Liver (tissue), 9 donors: ENCODE measurements around the gene NAT8L. TPM values are rescaled to one million over a fixed set of nuclear protein-coding genes. Genes with fewer than 3 reads are reported as not detected.

Experiments used
- DNase-seq: peaks from one replicate; pipeline ENCODE4 v3.0.0-alpha.2; 2017; ENCODE audit warnings: low spot score
- H3K27ac ChIP-seq, 2 donors: one replicate each; pipeline ENCODE4 v1.7.0; 2013; ENCODE audit warnings: inconsistent platforms in 2 of 2, low read length in 2 of 2, control low read depth in 1 of 2, low read depth in 1 of 2, mild to moderate bottlenecking in 1 of 2
- H3K27me3 ChIP-seq, 4 donors: one replicate each; pipeline versions ENCODE4 v1.6.1 to v1.7.0; 2013; ENCODE audit warnings: low read length in 3 of 4, inconsistent platforms in 1 of 4, mild to moderate bottlenecking in 1 of 4, moderate library complexity in 1 of 4; ENCODE audit not compliant: control insufficient read depth in 4 of 4, insufficient read depth in 4 of 4
- H3K36me3 ChIP-seq, 4 donors: one replicate each; pipeline versions ENCODE4 v1.6.1 to v1.7.0; 2013; ENCODE audit warnings: low read length in 3 of 4, mild to moderate bottlenecking in 3 of 4, low read depth in 1 of 4, moderate library complexity in 1 of 4; ENCODE audit not compliant: control insufficient read depth in 4 of 4, insufficient read depth in 3 of 4
- H3K4me1 ChIP-seq, 4 donors: one replicate each; pipeline versions ENCODE4 v1.6.1 to v1.7.0; 2013; ENCODE audit warnings: low read length in 3 of 4, mild to moderate bottlenecking in 3 of 4, moderate library complexity in 1 of 4; ENCODE audit not compliant: control insufficient read depth in 4 of 4, insufficient read depth in 4 of 4
- H3K4me3 ChIP-seq, 3 donors: one replicate each; pipeline versions ENCODE4 v1.6.1 to v1.7.0; 2013; ENCODE audit warnings: low read length in 3 of 3, control low read depth in 1 of 3, low read depth in 1 of 3, mild to moderate bottlenecking in 1 of 3
- H3K9ac ChIP-seq, 2 donors: one replicate each; pipeline ENCODE4 v1.7.0; 2013; ENCODE audit warnings: low read length in 2 of 2, mild to moderate bottlenecking in 2 of 2, moderate library complexity in 2 of 2, control low read depth in 1 of 2, low read depth in 1 of 2
- H3K9me3 ChIP-seq, 4 donors: one replicate each; pipeline versions ENCODE4 v1.6.1 to v1.7.0; 2013; ENCODE audit warnings: low read length in 3 of 4; ENCODE audit not compliant: control insufficient read depth in 4 of 4
- EGR1 ChIP-seq, 2 donors: IDR thresholded peaks; 2 replicates each; pipeline ENCODE4 v1.6.1; 2016 to 2018; ENCODE audit warnings: antibody characterized with exemption in 2 of 2, low read depth in 2 of 2
- FOXA1 ChIP-seq: IDR thresholded peaks from 2 replicates; pipeline ENCODE4 v1.6.1; 2016; ENCODE audit warnings: antibody characterized with exemption
- FOXA2 ChIP-seq: IDR thresholded peaks from 2 replicates; pipeline ENCODE4 v1.6.1; 2016; ENCODE audit warnings: antibody characterized with exemption
- GABPA ChIP-seq, 2 donors: IDR thresholded peaks in 1 of 2; conservative IDR thresholded peaks in 1 of 2; 2 replicates each; pipeline ENCODE4 v1.6.1; 2016; ENCODE audit warnings: antibody characterized with exemption in 2 of 2, mild to moderate bottlenecking in 1 of 2, moderate library complexity in 1 of 2
- HNF4A ChIP-seq, 2 donors: conservative IDR thresholded peaks; 2 replicates each; pipeline ENCODE4 v1.6.1; 2016; ENCODE audit warnings: antibody characterized with exemption in 2 of 2, mild to moderate bottlenecking in 2 of 2
- HNF4G ChIP-seq: IDR thresholded peaks from 2 replicates; pipeline ENCODE4 v1.6.1; 2016; ENCODE audit warnings: antibody characterized with exemption
- JUND ChIP-seq, 2 donors: IDR thresholded peaks; 2 replicates each; pipeline ENCODE4 v1.6.1; 2016; ENCODE audit warnings: antibody characterized with exemption in 2 of 2
- NR2F2 ChIP-seq: IDR thresholded peaks from 2 replicates; pipeline ENCODE4 v1.6.1; 2016; ENCODE audit warnings: antibody characterized with exemption
- RAD21 ChIP-seq, 2 donors: IDR thresholded peaks; 2 replicates each; pipeline ENCODE4 v1.6.1; 2016; ENCODE audit warnings: antibody characterized with exemption in 2 of 2, mild to moderate bottlenecking in 2 of 2
- RXRA ChIP-seq, 2 donors: IDR thresholded peaks; 2 replicates each; pipeline ENCODE4 v1.6.1; 2017 to 2018; ENCODE audit warnings: antibody characterized with exemption in 2 of 2, mild to moderate bottlenecking in 1 of 2
- SP1 ChIP-seq: IDR thresholded peaks from 2 replicates; pipeline ENCODE4 v1.6.1; 2018; ENCODE audit warnings: antibody characterized with exemption, mild to moderate bottlenecking
- TAF1 ChIP-seq: conservative IDR thresholded peaks from 2 replicates; pipeline ENCODE4 v1.6.1; 2016; ENCODE audit warnings: antibody characterized with exemption, mild to moderate bottlenecking
- YY1 ChIP-seq: IDR thresholded peaks from 2 replicates; pipeline ENCODE4 v1.6.1; 2016; ENCODE audit warnings: antibody characterized with exemption, mild to moderate bottlenecking
- ZBTB33 ChIP-seq: IDR thresholded peaks from 2 replicates; pipeline ENCODE4 v1.6.1; 2016; ENCODE audit warnings: antibody characterized with exemption
- WGBS: extraction: QIAGEN DNeasy Blood & Tissue Kit; methylation state at CpG from one replicate; pipeline ENCODE4 v1.1.7; 2013; 5-methylcytosine and 5-hydroxymethylcytosine counted together
- polyA plus RNA-seq, 2 donors: library from polyadenylated mRNA; stranded (reverse) in 1 of 2; unstranded in 1 of 2; fragments of 200-250 nt in 1 of 2; fragments of >200 nt in 1 of 2; fragmentation: Nextera tagmentation in 1 of 2; extraction: Ambion mirVana in 1 of 2; gene quantifications; one replicate each; pipeline versions ENCODE4 v1.2.1 to v1.2.3, GENCODE V29; 2013 to 2015
- total RNA-seq, 2 donors: library from RNA; depleted of rRNA; stranded (reverse); fragments of >200 nt; gene quantifications; one replicate each; pipeline ENCODE4 v1.2.3, GENCODE V29; 2014
- TF ChIP-seq, protein P1 (sequence below): IDR thresholded peaks from 2 replicates; pipeline ENCODE4 v1.6.1; 2016; ENCODE audit warnings: antibody characterized with exemption
- TF ChIP-seq, protein P2 (sequence below): IDR thresholded peaks from 2 replicates; pipeline ENCODE4 v1.6.1; 2016; ENCODE audit warnings: antibody characterized with exemption
- TF ChIP-seq, protein P3 (sequence below): IDR thresholded peaks from 2 replicates; pipeline ENCODE4 v1.6.1; 2016; ENCODE audit warnings: antibody characterized with exemption, mild to moderate bottlenecking
- TF ChIP-seq, protein P4 (sequence below): fragments of 150-350 bp; IDR thresholded peaks from 2 replicates; pipeline ENCODE4 v1.5.1; 2017; ENCODE audit warnings: improper control_type of control experiment, low read depth, low read length; ENCODE audit not compliant: missing input control
- donor health status: healthy.
- donor health status: healthy.
- donor health status: healthy.
- donor health status: healthy.
- donor health status: healthy.

The NAT8L gene
- total and polyA plus RNA-seq, 4 donors: 0.07 to 0.09 (median 0.08) TPM; not detected in 1

- H3K9me3 ChIP-seq: no peaks in the 10 kb centered on the region
- H3K36me3 ChIP-seq: no peaks in the 10 kb centered on the region
- TF ChIP-seq, protein P1, sequence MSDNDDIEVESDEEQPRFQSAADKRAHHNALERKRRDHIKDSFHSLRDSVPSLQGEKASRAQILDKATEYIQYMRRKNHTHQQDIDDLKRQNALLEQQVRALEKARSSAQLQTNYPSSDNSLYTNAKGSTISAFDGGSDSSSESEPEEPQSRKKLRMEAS: no peak
- no peak for TF ChIP-seq TAF1
- no peak for DNase-seq
- no peak overlapping the region for H3K9ac ChIP-seq
- no peaks in the 10 kb centered on the region for H3K27me3 ChIP-seq
- no peak overlapping the region for H3K27ac ChIP-seq
- 80% methylated on average over 17 of the region's 17 CpGs for WGBS
- no peaks in the 10 kb centered on the region for H3K4me1 ChIP-seq
- no peak overlapping the region for H3K4me3 ChIP-seq
Measured at GRCh38 chr4:2069161-2069971, 10.2 kb downstream of the NAT8L start.

DNA sequence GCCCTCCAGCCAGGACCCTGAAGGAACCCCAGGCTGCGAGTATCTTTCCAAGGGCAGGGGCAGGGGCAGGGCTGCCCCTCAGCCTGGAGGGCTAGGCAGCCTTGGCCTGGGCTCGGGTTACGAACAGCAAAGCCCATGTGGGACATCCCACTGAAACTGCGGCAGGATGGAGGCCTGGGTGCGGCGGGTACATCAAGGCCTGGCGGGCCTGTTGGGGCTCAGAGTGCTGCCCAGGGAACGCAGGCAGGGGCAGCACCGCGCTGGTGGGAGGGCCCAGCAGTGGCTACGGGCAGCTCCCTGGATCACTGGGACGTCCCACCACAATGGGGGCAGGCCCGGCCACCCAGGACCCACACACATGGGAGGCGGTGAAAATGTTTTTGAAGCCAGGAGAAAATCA lies 10.9 kb downstream of the NAT8L start:
- WGBS: 81% methylated on average over 14 of the region's 14 CpGs
- no peak for DNase-seq
- TF ChIP-seq, protein P1: no peak
- TF ChIP-seq ZBTB33 (no peak), SP1 (no peak), HNF4A (conservative IDR thresholded peaks at IDR 0.05) (no peak), RXRA (IDR thresholded peaks at IDR 0.05) (no peak), YY1 (no peak), EGR1 (IDR thresholded peaks at IDR 0.05; ENCODE audit: low read depth in 2 of 2) (no peak), JUND (IDR thresholded peaks at IDR 0.05) (no peak), FOXA2 (no peak), RAD21 (IDR thresholded peaks at IDR 0.05) (no peak), HNF4G (no peak), GABPA (IDR thresholded peaks at IDR 0.05 in 1 of 2, conservative IDR thresholded peaks at IDR 0.05 in 1 of 2) (no peak), FOXA1 (no peak), TAF1 (no peak), NR2F2 (no peak)
- TF ChIP-seq, protein P2, sequence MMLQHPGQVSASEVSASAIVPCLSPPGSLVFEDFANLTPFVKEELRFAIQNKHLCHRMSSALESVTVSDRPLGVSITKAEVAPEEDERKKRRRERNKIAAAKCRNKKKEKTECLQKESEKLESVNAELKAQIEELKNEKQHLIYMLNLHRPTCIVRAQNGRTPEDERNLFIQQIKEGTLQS: no peak
- TF ChIP-seq, protein P3, sequence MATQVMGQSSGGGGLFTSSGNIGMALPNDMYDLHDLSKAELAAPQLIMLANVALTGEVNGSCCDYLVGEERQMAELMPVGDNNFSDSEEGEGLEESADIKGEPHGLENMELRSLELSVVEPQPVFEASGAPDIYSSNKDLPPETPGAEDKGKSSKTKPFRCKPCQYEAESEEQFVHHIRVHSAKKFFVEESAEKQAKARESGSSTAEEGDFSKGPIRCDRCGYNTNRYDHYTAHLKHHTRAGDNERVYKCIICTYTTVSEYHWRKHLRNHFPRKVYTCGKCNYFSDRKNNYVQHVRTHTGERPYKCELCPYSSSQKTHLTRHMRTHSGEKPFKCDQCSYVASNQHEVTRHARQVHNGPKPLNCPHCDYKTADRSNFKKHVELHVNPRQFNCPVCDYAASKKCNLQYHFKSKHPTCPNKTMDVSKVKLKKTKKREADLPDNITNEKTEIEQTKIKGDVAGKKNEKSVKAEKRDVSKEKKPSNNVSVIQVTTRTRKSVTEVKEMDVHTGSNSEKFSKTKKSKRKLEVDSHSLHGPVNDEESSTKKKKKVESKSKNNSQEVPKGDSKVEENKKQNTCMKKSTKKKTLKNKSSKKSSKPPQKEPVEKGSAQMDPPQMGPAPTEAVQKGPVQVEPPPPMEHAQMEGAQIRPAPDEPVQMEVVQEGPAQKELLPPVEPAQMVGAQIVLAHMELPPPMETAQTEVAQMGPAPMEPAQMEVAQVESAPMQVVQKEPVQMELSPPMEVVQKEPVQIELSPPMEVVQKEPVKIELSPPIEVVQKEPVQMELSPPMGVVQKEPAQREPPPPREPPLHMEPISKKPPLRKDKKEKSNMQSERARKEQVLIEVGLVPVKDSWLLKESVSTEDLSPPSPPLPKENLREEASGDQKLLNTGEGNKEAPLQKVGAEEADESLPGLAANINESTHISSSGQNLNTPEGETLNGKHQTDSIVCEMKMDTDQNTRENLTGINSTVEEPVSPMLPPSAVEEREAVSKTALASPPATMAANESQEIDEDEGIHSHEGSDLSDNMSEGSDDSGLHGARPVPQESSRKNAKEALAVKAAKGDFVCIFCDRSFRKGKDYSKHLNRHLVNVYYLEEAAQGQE: no peak
- TF ChIP-seq, protein P4, sequence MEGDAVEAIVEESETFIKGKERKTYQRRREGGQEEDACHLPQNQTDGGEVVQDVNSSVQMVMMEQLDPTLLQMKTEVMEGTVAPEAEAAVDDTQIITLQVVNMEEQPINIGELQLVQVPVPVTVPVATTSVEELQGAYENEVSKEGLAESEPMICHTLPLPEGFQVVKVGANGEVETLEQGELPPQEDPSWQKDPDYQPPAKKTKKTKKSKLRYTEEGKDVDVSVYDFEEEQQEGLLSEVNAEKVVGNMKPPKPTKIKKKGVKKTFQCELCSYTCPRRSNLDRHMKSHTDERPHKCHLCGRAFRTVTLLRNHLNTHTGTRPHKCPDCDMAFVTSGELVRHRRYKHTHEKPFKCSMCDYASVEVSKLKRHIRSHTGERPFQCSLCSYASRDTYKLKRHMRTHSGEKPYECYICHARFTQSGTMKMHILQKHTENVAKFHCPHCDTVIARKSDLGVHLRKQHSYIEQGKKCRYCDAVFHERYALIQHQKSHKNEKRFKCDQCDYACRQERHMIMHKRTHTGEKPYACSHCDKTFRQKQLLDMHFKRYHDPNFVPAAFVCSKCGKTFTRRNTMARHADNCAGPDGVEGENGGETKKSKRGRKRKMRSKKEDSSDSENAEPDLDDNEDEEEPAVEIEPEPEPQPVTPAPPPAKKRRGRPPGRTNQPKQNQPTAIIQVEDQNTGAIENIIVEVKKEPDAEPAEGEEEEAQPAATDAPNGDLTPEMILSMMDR: no peak
- no peaks in the 10 kb centered on the region for H3K27me3 ChIP-seq
- no peak overlapping the region for H3K4me3 ChIP-seq
- no peak overlapping the region for H3K27ac ChIP-seq
- H3K4me1 ChIP-seq: no peaks in the 10 kb centered on the region
- no peak overlapping the region for H3K9ac ChIP-seq
- no peaks in the 10 kb centered on the region for H3K9me3 ChIP-seq
- H3K36me3 ChIP-seq: no peaks in the 10 kb centered on the region
